OCI-LY3 (cell line): ENCODE measurements around the gene GHR.

Experiments
- H2AFZ ChIP-seq: fragments of 200-600, 300-600 bp; shearing (Covaris generic); 2 replicates; pipeline ENCODE4 v1.6.0; 2014; ENCODE audit warnings: antibody characterized with exemption, low read depth, low read length
- H3K27ac ChIP-seq: fragments of 200-600, 300-600 bp; sonication (generic); 2 replicates; pipeline ENCODE4 v1.5.1; 2014; ENCODE audit warnings: mild to moderate bottlenecking, low read length, moderate library complexity, mixed read lengths
- H3K27me3 ChIP-seq: fragments of 200-600, 300-600 bp; sonication (generic); 2 replicates; pipeline ENCODE4 v1.6.1; 2014; ENCODE audit warnings: low read depth, low read length, mixed read lengths
- H3K36me3 ChIP-seq: fragments of 200-600, 300-600 bp; sonication (generic); replicated peaks from 2 replicates; pipeline ENCODE3; 2014; ENCODE audit warnings: low read depth, low read length, mixed read lengths
- H3K4me1 ChIP-seq: fragments of 300-600, 200-600 bp; sonication (generic); 2 replicates; pipeline ENCODE4 v1.6.1; 2014; ENCODE audit warnings: low read length, mixed read lengths
- H3K4me2 ChIP-seq: fragments of 200-600, 300-600 bp; sonication (generic); 2 replicates; pipeline ENCODE4 v1.6.1; 2014; ENCODE audit warnings: low read length, mixed read lengths
- H3K4me3 ChIP-seq: fragments of 300-600, 200-600 bp; sonication (generic); 2 replicates; pipeline ENCODE4 v1.5.1; 2014; ENCODE audit warnings: antibody characterized with exemption, mild to moderate bottlenecking, low read length, moderate library complexity
- H3K79me2 ChIP-seq: fragments of 300-600, 200-600 bp; shearing (Covaris generic); 2 replicates; pipeline ENCODE4 v1.6.1; 2014; ENCODE audit warnings: mild to moderate bottlenecking, low read length, mixed read lengths
- H3K9ac ChIP-seq: fragments of 300-600, 200-600 bp; shearing (Covaris generic); 2 replicates; pipeline ENCODE4 v1.6.0; 2014; ENCODE audit warnings: mild to moderate bottlenecking, low read length, moderate library complexity
- H3K9me3 ChIP-seq: fragments of 200-600, 300-600 bp; shearing (Covaris generic); 2 replicates; pipeline ENCODE4 v1.6.1; 2014; ENCODE audit warnings: low read length, mixed read lengths; ENCODE audit not compliant: insufficient read depth
- H4K20me1 ChIP-seq: fragments of 200-600, 300-600 bp; sonication (generic); 2 replicates; pipeline ENCODE4 v1.6.1; 2016; ENCODE audit warnings: low read length, mixed read lengths; ENCODE audit not compliant: insufficient read depth
- CTCF ChIP-seq: fragments of 200-600, 300-600 bp; sonication (generic); IDR thresholded peaks from 2 replicates; pipeline ENCODE4 v1.5.1; 2014; ENCODE audit warnings: antibody characterized with exemption, low read length, low read depth
- EZH2phosphoT487 ChIP-seq: fragments of 200-600 bp; shearing (Covaris generic); IDR thresholded peaks from 2 replicates; pipeline ENCODE4 v1.6.1; 2018; ENCODE audit warnings: antibody characterized with exemption, mixed run types, low read depth

The GHR gene

GRCh38 chr5:42555797-42556196 is 132.6 kb downstream of the GHR start:
- no peaks in the 10 kb centered on the region for H3K79me2 ChIP-seq
- H3K4me2 ChIP-seq = no peak overlapping the region
- H3K36me3 ChIP-seq = no peaks in the 10 kb centered on the region
- no peak overlapping the region for H3K9ac ChIP-seq
- no peak overlapping the region for H3K4me3 ChIP-seq
- no peaks in the 10 kb centered on the region for H3K27me3 ChIP-seq
- no peak overlapping the region for H2AFZ ChIP-seq
- no peaks in the 10 kb centered on the region for H4K20me1 ChIP-seq
- no peaks in the 10 kb centered on the region for H3K4me1 ChIP-seq
- no peak overlapping the region for H3K27ac ChIP-seq
- H3K9me3 ChIP-seq = no peaks in the 10 kb centered on the region
- TF ChIP-seq EZH2phosphoT487 = no peak
- TF ChIP-seq CTCF = no peak

GRCh38 chr5:42557689-42558088 is 134.4 kb downstream of the GHR start:
- H3K9ac ChIP-seq = no peak overlapping the region
- no peaks in the 10 kb centered on the region for H3K4me1 ChIP-seq
- H3K79me2 ChIP-seq = no peaks in the 10 kb centered on the region
- no peaks in the 10 kb centered on the region for H3K9me3 ChIP-seq
- no peak overlapping the region for H3K27ac ChIP-seq
- H3K36me3 ChIP-seq = no peaks in the 10 kb centered on the region
- H3K4me2 ChIP-seq = no peak overlapping the region
- no peak overlapping the region for H2AFZ ChIP-seq
- TF ChIP-seq EZH2phosphoT487 (no peak), CTCF (no peak)
- no peaks in the 10 kb centered on the region for H3K27me3 ChIP-seq
- H4K20me1 ChIP-seq = no peaks in the 10 kb centered on the region
- H3K4me3 ChIP-seq = no peak overlapping the region

- H3K79me2 ChIP-seq = no peaks in the 10 kb centered on the region
- no peaks in the 10 kb centered on the region for H3K4me1 ChIP-seq
- no peak overlapping the region for H3K4me2 ChIP-seq
- no peak overlapping the region for H3K27ac ChIP-seq
- H3K27me3 ChIP-seq = no peaks in the 10 kb centered on the region
- no peak overlapping the region for H2AFZ ChIP-seq
- no peak overlapping the region for H3K9ac ChIP-seq
- H4K20me1 ChIP-seq = no peaks in the 10 kb centered on the region
- no peaks in the 10 kb centered on the region for H3K36me3 ChIP-seq
- TF ChIP-seq EZH2phosphoT487 (no peak), CTCF (no peak)
- no peaks in the 10 kb centered on the region for H3K9me3 ChIP-seq
- H3K4me3 ChIP-seq = no peak overlapping the region
Measured at GRCh38 chr5:42561656-42562055, 138.4 kb downstream of the GHR start.

GRCh38 chr5:42564689-42565356 is 141.6 kb downstream of the GHR start:
- Histone ChIP-seq H3K4me1 (no peaks in the 10 kb centered on the region), H3K79me2 (no peaks in the 10 kb centered on the region), H3K27ac (no peak overlapping the region)

More at GRCh38 chr5:42564689-42565356, 141.6 kb downstream of the GHR start:
- Histone ChIP-seq H3K4me2 (no peak overlapping the region), H2AFZ (no peak overlapping the region), H3K4me3 (no peak overlapping the region), H3K36me3 (no peaks in the 10 kb centered on the region), H3K9me3 (no peaks in the 10 kb centered on the region), H3K9ac (no peak overlapping the region), H4K20me1 (no peaks in the 10 kb centered on the region), H3K27me3 (no peaks in the 10 kb centered on the region)
- TF ChIP-seq EZH2phosphoT487 (no peak), CTCF (no peak)
